ENCODE results near the gene SCUBE1.

DNA sequence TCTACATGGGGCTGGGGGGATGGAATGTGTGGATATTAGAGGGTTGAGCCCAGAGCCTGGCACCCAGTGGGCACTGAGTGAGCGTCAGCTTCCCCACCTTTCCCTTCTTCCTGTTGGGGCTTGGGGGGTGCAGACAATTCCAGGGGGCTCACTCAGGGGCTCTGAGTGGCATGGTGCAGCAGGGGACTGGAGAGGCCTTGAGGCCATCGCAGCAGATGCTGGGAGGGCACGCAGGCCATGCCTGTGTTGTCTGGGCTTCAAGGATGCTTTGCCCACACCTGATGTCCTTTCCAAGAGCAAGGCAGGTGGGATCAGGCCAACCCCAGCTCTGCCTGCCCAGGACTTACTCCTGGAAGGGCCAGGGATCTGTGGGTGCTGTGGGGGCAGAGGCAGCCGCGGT lies 145.0 kb downstream of the SCUBE1 start:
- TF ChIP-seq, protein P1, sequence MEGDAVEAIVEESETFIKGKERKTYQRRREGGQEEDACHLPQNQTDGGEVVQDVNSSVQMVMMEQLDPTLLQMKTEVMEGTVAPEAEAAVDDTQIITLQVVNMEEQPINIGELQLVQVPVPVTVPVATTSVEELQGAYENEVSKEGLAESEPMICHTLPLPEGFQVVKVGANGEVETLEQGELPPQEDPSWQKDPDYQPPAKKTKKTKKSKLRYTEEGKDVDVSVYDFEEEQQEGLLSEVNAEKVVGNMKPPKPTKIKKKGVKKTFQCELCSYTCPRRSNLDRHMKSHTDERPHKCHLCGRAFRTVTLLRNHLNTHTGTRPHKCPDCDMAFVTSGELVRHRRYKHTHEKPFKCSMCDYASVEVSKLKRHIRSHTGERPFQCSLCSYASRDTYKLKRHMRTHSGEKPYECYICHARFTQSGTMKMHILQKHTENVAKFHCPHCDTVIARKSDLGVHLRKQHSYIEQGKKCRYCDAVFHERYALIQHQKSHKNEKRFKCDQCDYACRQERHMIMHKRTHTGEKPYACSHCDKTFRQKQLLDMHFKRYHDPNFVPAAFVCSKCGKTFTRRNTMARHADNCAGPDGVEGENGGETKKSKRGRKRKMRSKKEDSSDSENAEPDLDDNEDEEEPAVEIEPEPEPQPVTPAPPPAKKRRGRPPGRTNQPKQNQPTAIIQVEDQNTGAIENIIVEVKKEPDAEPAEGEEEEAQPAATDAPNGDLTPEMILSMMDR (IDR thresholded peaks at IDR 0.05) = no peak
- TF ChIP-seq POLR2AphosphoS5 (IDR thresholded peaks at IDR 0.05; ENCODE audit: low read depth, low read length) = no peak
- no peak for TF ChIP-seq SIN3A (IDR thresholded peaks at IDR 0.05; ENCODE audit: borderline replicate concordance, insufficient read depth, low read depth, low read length)
- TF ChIP-seq TCF7L2 (IDR thresholded peaks at IDR 0.05; ENCODE audit: low read depth, low read length) = no peak
- TF ChIP-seq, protein P2, sequence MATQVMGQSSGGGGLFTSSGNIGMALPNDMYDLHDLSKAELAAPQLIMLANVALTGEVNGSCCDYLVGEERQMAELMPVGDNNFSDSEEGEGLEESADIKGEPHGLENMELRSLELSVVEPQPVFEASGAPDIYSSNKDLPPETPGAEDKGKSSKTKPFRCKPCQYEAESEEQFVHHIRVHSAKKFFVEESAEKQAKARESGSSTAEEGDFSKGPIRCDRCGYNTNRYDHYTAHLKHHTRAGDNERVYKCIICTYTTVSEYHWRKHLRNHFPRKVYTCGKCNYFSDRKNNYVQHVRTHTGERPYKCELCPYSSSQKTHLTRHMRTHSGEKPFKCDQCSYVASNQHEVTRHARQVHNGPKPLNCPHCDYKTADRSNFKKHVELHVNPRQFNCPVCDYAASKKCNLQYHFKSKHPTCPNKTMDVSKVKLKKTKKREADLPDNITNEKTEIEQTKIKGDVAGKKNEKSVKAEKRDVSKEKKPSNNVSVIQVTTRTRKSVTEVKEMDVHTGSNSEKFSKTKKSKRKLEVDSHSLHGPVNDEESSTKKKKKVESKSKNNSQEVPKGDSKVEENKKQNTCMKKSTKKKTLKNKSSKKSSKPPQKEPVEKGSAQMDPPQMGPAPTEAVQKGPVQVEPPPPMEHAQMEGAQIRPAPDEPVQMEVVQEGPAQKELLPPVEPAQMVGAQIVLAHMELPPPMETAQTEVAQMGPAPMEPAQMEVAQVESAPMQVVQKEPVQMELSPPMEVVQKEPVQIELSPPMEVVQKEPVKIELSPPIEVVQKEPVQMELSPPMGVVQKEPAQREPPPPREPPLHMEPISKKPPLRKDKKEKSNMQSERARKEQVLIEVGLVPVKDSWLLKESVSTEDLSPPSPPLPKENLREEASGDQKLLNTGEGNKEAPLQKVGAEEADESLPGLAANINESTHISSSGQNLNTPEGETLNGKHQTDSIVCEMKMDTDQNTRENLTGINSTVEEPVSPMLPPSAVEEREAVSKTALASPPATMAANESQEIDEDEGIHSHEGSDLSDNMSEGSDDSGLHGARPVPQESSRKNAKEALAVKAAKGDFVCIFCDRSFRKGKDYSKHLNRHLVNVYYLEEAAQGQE (IDR thresholded peaks at IDR 0.05; ENCODE audit: insufficient read depth in 1 of 2, low read depth in 2 of 2, low read length in 1 of 2) = no peak
